ENCODE results near the gene DPH3. TPM values are rescaled to one million over a fixed set of nuclear protein-coding genes. Genes with fewer than 3 reads are reported as not detected.

DPH3 gene
- total RNA-seq, 2 experiments from 2014 or later = 13.9 to 23.8 TPM

GRCh38 chr3:16234281-16234680 lies 30.5 kb downstream of the DPH3 start:
- DNase-seq (no peak), ATAC-seq (no peak)
- Mint-ChIP-seq H3K9me3 (ENCODE audit: low read depth) (no peaks in the 10 kb centered on the region), H3K4me1 (peaks cover 1% of the 10 kb centered on the region), H3K27me3 (peaks cover 7% of the 10 kb centered on the region), H3K27ac (no peak overlapping the region), H3K36me3 (peaks cover 2% of the 10 kb centered on the region), H3K4me3 (no peak overlapping the region)
- CTCF ChIA-PET = interaction anchor here (1.4 kb wide), 1 partner anchor 56 kb away, joined by 5 read pairs; no protein-coding TSS in a partner anchor

GRCh38 chr3:16233806-16234205 lies 30.9 kb downstream of the DPH3 start:
- Mint-ChIP-seq H3K36me3 (peaks cover 2% of the 10 kb centered on the region), H3K4me1 (peaks cover under 1% of the 10 kb centered on the region), H3K9me3 (ENCODE audit: low read depth) (no peaks in the 10 kb centered on the region), H3K27me3 (peaks cover 11% of the 10 kb centered on the region), H3K27ac (no peak overlapping the region), H3K4me3 (no peak overlapping the region)
- no peak for ATAC-seq
- CTCF ChIA-PET = interaction anchor here (1.3 to 1.4 kb wide), 2 partner anchors 14 to 56 kb away, joined by 4 to 5 read pairs; no protein-coding TSS in a partner anchor
- no peak for DNase-seq

- Mint-ChIP-seq H3K36me3 (peaks cover 2% of the 10 kb centered on the region), H3K4me3 (no peak overlapping the region), H3K4me1 (no peaks in the 10 kb centered on the region), H3K27me3 (peaks cover 20% of the 10 kb centered on the region), H3K9me3 (ENCODE audit: low read depth) (no peaks in the 10 kb centered on the region), H3K27ac (no peak overlapping the region)
- CTCF ChIA-PET = interaction anchor here (0.8 kb wide), 1 partner anchor 16 kb away, joined by 3 read pairs; no protein-coding TSS in a partner anchor
- ATAC-seq (no peak), DNase-seq (no peak)
These were observed 32.8 kb downstream of the DPH3 start for GRCh38 chr3:16231983-16232382.

- H3K4me1 Mint-ChIP-seq = no peaks in the 10 kb centered on the region
- H3K27ac Mint-ChIP-seq = no peak overlapping the region
These were observed 35.1 kb downstream of the DPH3 start for GRCh38 chr3:16229681-16230080.

GRCh38 chr3:16227566-16227965 lies 37.2 kb downstream of the DPH3 start:
- Mint-ChIP-seq H3K4me3 (no peak overlapping the region), H3K27ac (no peak overlapping the region), H3K27me3 (peaks cover 18% of the 10 kb centered on the region), H3K4me1 (peaks cover 2% of the 10 kb centered on the region), H3K9me3 (ENCODE audit: low read depth) (no peaks in the 10 kb centered on the region), H3K36me3 (no peaks in the 10 kb centered on the region)
- ATAC-seq (no peak), DNase-seq (no peak)
- CTCF ChIA-PET = interaction anchor here (0.9 kb wide), 1 partner anchor 50 kb away, joined by 3 read pairs; no protein-coding TSS in a partner anchor

More at GRCh38 chr3:16229681-16230080, 35.1 kb downstream of the DPH3 start:
- H3K27me3 Mint-ChIP-seq = peaks cover 21% of the 10 kb centered on the region
- H3K4me3 Mint-ChIP-seq = no peak overlapping the region
- no peak for ATAC-seq
- CTCF ChIA-PET = no interaction called here
- no peak for DNase-seq
- H3K36me3 Mint-ChIP-seq = no peaks in the 10 kb centered on the region
- H3K9me3 Mint-ChIP-seq (ENCODE audit: low read depth) = no peaks in the 10 kb centered on the region

GRCh38 chr3:16224325-16224724 lies 40.4 kb downstream of the DPH3 start:
- CTCF ChIA-PET = no interaction called here
- Mint-ChIP-seq H3K4me1 (peaks cover 2% of the 10 kb centered on the region), H3K27me3 (peaks cover 18% of the 10 kb centered on the region), H3K4me3 (no peak overlapping the region), H3K9me3 (ENCODE audit: low read depth) (no peaks in the 10 kb centered on the region), H3K27ac (no peak overlapping the region), H3K36me3 (no peaks in the 10 kb centered on the region)
- DNase-seq = no peak
- no peak for ATAC-seq

- Mint-ChIP-seq H3K27ac (no peak overlapping the region), H3K4me1 (peaks cover 2% of the 10 kb centered on the region), H3K4me3 (no peak overlapping the region), H3K9me3 (ENCODE audit: low read depth) (no peaks in the 10 kb centered on the region), H3K27me3 (peaks cover 6% of the 10 kb centered on the region), H3K36me3 (no peaks in the 10 kb centered on the region)
- ATAC-seq (no peak), DNase-seq (no peak)
- CTCF ChIA-PET = no interaction called here
These were observed 42.2 kb downstream of the DPH3 start for GRCh38 chr3:16222547-16222946.

- ATAC-seq = no peak
- Mint-ChIP-seq H3K9me3 (ENCODE audit: low read depth) (no peaks in the 10 kb centered on the region), H3K4me3 (no peak overlapping the region), H3K36me3 (no peaks in the 10 kb centered on the region), H3K27ac (no peak overlapping the region), H3K27me3 (peaks cover 4% of the 10 kb centered on the region), H3K4me1 (peaks cover 2% of the 10 kb centered on the region)
- CTCF ChIA-PET = no interaction called here
- DNase-seq = no peak
These were observed 42.8 kb downstream of the DPH3 start for GRCh38 chr3:16221990-16222389.

- Mint-ChIP-seq H3K27me3 (peaks cover 7% of the 10 kb centered on the region), H3K9me3 (ENCODE audit: low read depth) (no peaks in the 10 kb centered on the region), H3K36me3 (no peaks in the 10 kb centered on the region), H3K4me1 (peaks cover 2% of the 10 kb centered on the region), H3K4me3 (no peak overlapping the region), H3K27ac (no peak overlapping the region)
- no peak for DNase-seq
- CTCF ChIA-PET = no interaction called here
- ATAC-seq = no peak
These were observed 45.0 kb downstream of the DPH3 start for GRCh38 chr3:16219777-16220176.

GRCh38 chr3:16216373-16216935 lies 48.3 kb downstream of the DPH3 start:
- Mint-ChIP-seq H3K9me3 (ENCODE audit: low read depth) (no peaks in the 10 kb centered on the region), H3K27me3 (peaks cover 12% of the 10 kb centered on the region), H3K36me3 (no peaks in the 10 kb centered on the region), H3K27ac (no peak overlapping the region), H3K4me1 (no peaks in the 10 kb centered on the region), H3K4me3 (no peak overlapping the region)
- CTCF ChIA-PET = interaction anchor here (1.1 kb wide), 1 partner anchor 15 kb away, joined by 3 read pairs; no protein-coding TSS in a partner anchor
- no peak for ATAC-seq
- DNase-seq = no peak

- no peaks in the 10 kb centered on the region for H3K9me3 Mint-ChIP-seq (ENCODE audit: low read depth)
- CTCF ChIA-PET = no interaction called here
- H3K27ac Mint-ChIP-seq = no peak overlapping the region
- peaks cover 12% of the 10 kb centered on the region for H3K27me3 Mint-ChIP-seq
- ATAC-seq (no peak), DNase-seq (no peak)
- no peaks in the 10 kb centered on the region for H3K36me3 Mint-ChIP-seq
- no peaks in the 10 kb centered on the region for H3K4me1 Mint-ChIP-seq
- no peak overlapping the region for H3K4me3 Mint-ChIP-seq
These were observed 50.4 kb downstream of the DPH3 start for GRCh38 chr3:16214366-16214765.

GRCh38 chr3:16211176-16211904 lies 53.4 kb downstream of the DPH3 start:
- H3K27ac Mint-ChIP-seq = no peak overlapping the region
- DNase-seq (no peak), ATAC-seq (no peak)
- H3K9me3 Mint-ChIP-seq (ENCODE audit: low read depth) = no peaks in the 10 kb centered on the region
- H3K36me3 Mint-ChIP-seq = no peaks in the 10 kb centered on the region
- no peak overlapping the region for H3K4me3 Mint-ChIP-seq
- peaks cover 10% of the 10 kb centered on the region for H3K27me3 Mint-ChIP-seq
- H3K4me1 Mint-ChIP-seq = no peaks in the 10 kb centered on the region
- CTCF ChIA-PET = no interaction called here

Measured in activated CD8-positive, alpha-beta memory T cell treated with anti-CD3 and anti-CD28 coated beads, Interleukin-2, amount 10 ng/mL, durations not matched to agents 7 days and 5 days (primary cell).